IPS-11a (cell line): ENCODE data around the gene NRG3.
"Not testable (repeated sequence)": the region's sequence is repeated elsewhere in the genome, so short reads cannot be mapped to it uniquely, and the experiment has no call there.

Experiments
- H3K4me3 ChIP-seq: one replicate; pipeline ENCODE4 v1.5.1; 2013; ENCODE audit warnings: low read depth, low read length, control low read depth

The NRG3 gene

DNA sequence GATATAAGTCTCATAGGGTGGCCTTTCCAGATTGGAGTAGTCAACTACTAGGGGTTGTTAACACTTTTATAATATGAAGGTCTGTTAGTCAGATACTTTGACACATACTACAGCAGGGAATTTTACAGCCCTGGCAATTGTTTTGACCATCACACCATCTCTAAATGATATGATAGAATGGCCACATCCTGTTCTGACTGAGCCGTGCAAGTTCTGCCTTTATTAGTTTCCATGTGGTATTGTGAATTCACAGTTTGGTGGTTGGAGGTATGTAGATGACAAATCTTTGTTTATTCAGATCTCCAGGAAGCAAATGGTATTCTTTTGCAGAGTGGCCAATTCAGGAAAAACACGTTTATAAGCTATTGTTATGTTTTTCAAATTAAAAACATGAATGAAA is 83.0 kb downstream of the NRG3 start:
- H3K4me3 ChIP-seq = no peak overlapping the region

DNA sequence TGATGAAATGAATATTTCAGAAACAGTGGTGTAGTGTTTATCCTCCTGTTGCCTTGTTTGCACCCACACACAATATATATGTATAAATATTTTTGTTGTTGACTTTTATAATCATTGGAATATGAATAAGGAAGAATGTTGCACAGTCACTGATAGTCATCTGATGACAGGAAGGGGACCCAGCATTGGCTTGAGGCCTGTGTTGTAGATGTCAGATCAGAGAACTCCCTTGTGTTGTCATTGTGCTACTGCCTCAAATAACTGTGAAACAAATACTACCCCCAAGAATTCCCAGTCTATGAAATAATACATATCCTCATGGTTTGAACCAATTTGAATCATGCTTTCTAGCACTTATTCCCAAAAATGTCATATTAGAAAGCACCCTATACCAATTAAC is 84.0 kb downstream of the NRG3 start:
- no peak overlapping the region for H3K4me3 ChIP-seq

DNA sequence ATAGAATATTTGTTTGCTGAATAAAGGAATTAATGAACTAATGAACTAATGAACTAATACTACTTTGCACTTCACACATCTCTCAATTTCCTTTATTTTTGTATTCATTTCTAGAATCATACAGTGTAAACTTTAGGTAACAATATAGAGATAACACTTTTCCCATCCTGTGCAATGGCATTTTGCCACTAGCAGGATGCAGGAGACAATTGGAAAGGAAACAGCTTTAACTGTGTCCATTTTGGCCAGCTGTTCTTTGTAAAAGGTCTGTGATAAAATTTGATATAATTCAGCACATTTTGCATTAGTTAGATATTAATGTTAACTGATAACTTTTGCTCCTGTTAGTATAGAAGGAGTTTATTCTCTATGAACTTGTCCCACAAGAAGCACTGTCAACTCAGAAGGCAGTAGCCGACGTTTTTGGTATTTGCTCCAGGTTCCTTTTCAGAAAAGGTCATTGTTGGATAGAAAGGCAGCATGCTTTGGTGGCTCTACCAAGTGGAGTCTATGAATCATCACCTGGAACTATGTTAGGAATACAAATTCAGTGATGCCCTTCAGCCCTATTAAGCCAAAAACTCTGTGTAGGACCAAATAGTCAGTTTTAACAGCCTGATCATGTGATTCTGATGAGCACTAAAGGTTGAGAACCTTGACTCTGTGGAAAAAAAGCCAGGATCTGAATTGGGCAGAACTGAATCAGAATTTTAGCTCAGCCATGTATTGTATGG is 86.6 kb downstream of the NRG3 start:
- no peak overlapping the region for H3K4me3 ChIP-seq

DNA sequence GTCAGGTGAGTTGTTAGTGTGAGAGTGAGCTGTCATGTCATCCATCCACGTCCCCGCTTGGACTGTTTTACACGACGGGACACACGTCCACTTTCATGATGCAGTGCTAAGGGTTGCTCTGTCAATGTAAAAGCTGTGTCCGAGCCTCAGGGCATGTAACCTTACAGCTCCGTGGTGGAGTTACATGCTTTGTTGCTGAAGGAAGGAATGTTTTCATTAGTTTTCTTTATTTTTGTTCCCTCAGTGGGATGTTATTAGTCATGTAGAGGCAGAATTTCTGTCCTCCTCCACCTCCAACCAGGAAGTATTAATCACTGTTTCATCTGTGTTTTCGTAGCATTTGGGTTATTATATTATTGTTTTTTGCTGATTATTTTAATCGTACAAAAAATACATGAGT is 88.6 kb downstream of the NRG3 start:
- H3K4me3 ChIP-seq = no peak overlapping the region

DNA sequence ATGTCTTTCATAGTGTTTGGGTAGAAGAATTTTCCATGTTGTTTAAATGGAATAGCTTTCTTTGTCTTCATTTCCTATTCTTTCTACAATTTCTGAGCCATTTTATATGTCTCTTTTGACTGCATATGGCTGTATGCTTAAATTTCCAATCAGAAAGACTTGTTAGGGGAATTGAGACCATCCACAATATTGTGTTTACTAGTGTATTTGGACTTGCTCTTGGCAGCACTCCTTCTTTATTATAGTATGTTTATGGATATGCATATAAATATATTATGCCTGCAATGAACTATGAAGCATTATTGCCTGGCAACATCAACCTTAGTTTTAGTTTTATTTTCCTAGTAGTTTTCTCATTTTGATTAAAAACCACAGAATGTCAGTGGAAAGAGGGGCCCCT is 92.7 kb downstream of the NRG3 start:
- H3K4me3 ChIP-seq = no peak overlapping the region

DNA sequence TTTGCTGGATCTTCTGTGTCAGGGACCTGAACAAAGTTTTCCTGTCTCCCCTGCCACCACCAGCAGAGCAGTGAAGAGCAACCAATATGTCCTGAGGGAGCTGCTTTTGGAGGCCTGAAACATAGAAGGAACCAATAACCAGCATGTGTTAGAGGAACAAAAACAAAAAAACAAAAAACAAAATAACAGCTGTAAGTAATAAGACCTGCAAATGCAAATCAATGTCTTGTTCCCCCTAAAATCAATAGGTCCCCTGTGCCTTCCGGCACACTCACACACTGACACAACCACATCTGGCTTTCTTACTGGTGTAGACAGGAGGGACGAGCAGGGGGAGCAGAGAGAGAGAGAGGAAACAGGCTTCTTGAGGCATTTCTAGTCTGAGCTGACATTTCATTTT is 94.1 kb downstream of the NRG3 start:
- H3K4me3 ChIP-seq = no peak overlapping the region

DNA sequence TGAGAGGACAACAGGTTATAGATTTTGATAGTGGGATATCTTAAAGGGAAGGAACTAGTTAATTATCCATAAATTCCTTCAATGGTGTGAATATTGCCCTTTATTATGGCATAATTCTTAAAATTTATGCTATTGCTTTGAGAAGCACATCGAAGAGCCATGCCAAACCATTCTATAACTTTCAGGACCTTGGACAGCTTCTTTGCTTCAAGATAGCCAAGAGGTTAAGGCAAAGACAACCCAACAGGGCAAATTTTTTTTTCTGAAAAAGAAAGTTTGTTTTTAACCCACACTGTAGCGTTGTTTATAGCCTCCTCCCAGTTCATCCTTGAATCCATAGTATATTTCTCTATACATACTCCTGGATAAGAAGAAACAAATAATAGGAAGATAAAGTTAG is 103.2 kb downstream of the NRG3 start:
- no peak overlapping the region for H3K4me3 ChIP-seq

DNA sequence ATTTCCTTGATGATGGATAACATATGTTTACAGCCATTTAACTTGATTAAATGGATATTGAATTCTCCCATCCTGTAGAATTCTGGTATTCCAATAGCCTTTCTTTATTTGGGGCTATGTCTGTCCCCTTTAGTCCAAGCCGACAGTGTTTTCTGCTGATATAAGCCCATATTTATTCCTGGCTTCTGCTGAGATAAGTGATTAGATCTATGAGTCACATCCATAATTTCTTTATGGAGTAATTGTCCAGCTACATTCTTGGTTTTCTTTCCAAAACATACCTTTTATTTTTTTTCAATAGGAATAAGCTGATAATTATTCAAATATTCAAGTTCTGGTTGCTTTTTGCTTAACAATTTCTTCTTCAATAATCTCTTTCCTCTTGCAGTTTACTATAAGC is 106.7 kb downstream of the NRG3 start:
- no peak overlapping the region for H3K4me3 ChIP-seq

DNA sequence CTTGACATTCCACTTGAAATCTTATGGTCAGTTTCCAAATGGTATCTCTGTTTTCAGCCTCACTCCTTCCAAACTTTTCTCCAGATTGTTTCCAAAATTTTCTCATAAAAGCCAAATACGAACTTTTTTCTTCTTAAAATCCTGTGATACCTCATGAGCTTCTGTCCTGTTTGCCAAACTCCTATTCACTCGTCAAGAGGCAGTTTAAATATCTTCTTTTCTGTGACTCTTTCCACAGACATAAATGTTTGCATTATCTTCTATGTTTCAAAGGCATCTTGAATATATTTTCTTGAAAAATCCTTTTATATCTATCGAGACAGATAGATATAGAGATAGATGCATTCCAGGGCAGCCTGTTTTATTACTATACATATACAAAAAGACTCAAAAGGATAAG is 109.4 kb downstream of the NRG3 start:
- no peak overlapping the region for H3K4me3 ChIP-seq

DNA sequence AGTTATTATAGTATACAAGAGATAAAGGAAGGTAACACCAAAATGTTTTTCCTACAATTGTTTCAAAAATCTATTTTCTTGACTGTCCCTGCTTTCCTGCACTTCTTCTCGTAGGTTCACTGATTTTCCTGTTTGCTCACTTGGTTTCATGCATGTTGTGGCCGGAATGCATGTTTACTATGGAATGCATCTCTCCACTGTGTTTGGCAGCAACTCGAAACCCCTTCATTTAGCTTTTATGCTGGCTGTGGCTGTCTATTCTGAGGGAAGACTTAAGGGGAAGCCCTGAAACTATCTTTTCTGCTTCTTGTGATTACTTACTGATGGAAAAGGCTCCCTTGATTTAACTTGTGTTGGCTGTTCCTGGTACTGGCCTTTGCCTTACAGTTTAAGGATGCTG is 120.3 kb downstream of the NRG3 start:
- H3K4me3 ChIP-seq = no peak overlapping the region

DNA sequence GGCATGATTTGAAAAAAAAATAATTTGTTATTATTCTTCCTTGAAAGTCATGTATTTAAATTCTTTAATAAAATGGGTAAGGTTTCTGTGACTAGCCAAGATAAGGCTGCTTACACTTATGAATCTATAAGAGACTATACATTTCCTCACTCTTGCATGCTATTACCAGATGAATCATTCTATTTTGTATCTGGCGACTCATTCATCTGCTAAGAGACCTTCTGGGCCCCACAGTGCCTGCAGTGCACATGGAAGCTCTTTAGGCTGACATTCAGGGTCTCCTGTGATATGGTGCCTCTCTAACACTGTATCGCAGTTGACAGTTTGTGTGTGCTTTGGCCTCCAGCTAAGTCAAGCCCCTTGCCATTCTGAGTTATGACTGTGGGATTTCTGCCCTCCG is 121.9 kb downstream of the NRG3 start:
- no peak overlapping the region for H3K4me3 ChIP-seq

DNA sequence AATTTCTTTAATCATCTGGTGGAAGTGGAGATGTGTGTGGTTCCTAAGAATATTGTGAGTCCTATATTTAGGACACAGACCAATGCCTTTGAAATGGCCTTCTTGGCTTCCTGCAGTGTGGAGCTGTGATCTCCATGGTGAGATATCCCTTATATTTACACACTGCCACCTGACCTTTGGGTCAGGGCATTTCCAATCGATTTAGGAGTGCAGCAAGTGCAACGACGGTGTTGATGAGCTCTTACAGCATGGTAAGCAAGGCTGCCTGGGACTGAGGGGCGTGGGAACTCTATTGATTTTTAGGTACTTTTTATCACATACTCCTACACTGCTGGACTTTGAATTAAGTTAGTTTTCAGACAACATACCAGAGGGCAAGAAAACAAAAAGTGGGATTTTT is 146.0 kb downstream of the NRG3 start:
- no peak overlapping the region for H3K4me3 ChIP-seq

DNA sequence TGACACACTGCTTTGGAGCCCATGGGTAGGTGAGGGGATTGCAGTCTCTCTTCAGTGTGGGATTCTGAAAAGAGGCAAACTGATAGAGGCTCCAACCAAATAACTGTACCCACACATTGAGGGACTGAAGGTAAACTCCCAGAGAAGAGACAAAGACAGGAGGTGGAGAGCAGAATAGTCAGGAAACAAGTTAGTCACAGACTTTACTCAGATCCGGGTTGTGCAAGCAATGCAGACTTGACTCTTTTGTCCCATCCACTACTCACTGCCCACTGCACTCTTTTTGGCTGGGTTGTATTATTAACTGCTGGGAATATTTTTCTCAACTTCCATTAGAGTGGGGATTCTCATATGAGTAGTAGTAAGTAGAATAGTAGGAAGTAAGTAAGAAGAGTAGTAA is 152.7 kb downstream of the NRG3 start:
- no peak overlapping the region for H3K4me3 ChIP-seq

DNA sequence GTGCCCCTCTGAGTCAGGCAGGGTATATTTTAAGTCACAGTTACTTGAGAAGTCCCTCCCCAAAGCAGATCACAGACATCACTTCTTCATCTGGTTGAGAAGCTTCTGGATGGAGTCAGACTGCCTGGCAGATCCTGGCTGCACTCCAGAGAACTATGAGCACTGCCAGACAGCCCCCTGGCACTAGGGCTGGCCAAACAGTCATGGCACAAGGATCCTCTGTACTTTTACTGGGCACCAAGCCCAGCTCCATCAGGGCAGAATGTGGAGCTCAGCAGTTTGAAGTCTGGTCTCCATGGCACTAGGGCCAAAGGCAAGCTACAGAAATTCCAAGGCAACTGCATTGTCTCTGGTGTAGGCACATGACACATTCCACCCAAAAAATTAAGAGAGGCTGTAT is 162.1 kb downstream of the NRG3 start:
- no peak overlapping the region for H3K4me3 ChIP-seq

DNA sequence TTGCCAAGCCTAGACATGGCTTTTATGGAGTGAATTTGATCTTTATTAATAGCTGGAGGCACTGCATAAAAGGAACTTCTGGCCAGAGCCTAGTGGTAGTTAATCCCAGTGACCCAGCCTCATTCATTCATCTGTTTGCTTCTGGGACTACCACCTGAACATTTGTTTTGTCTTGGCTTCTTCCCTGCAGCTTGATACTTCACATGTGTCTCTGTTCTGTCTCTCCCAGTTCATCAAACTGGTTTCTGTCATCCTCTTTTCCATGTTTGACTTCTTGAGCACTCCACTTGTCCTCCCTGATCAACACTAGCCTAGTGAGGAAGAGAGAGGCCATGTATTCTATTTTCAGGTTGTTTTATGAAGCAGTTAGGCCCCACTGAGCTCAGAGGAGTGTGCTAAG is 163.6 kb downstream of the NRG3 start:
- no peak overlapping the region for H3K4me3 ChIP-seq

DNA sequence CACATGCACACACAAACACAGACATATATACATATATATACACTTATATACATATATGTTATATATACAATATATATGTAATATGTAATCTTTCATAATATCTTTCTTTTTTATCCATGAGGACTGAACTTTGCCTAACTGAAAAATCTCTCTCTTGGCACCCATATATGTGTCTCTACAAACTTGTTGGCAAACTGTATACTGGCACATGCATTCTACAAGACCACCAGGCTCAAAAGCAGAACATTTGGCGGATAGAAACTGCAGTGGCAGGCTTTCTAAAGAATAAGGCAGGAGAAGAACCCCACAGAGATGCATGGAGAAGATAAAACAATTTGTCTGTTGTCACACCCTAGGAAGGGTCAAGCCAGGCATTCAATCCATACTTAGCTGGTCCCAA is 165.3 kb downstream of the NRG3 start:
- H3K4me3 ChIP-seq = no peak overlapping the region

DNA sequence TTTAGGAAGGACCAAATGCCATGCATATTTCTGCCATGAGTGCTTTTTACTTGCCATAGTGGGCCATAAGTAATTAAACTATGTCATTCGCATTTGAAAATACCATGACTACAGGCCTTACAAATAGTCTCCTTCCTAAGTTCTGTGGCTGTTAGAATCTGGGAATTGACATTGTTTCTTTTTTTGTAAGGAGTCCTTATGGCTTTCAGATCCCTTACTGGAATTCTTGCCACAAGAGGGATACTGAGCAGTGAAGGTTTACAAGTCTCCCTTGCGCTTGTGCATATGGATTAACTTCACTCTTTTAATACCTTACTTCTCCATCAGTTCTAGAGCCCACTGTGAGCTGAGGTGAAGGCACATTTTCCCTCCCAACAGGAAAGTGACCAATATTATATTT is 166.0 kb downstream of the NRG3 start:
- no peak overlapping the region for H3K4me3 ChIP-seq

DNA sequence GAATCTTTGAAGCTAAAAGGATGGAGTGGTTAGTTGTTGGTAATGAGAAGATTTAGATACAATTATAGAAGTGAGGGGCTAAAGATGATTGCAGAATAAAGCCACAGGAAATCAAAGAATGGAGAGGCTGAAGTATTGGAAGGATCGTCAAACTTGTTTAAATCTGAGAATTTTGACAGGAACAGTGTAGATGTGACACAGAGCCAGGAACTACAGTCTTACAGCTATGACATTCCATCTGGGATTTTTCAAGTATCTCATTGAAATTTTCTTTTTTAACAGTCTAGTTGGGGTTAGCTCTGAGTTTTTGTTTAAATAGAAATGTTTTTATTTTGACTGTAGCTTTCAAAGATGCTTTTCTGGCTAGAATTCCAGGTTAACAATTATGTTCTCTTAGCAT is 181.4 kb downstream of the NRG3 start:
- H3K4me3 ChIP-seq = no peak overlapping the region

DNA sequence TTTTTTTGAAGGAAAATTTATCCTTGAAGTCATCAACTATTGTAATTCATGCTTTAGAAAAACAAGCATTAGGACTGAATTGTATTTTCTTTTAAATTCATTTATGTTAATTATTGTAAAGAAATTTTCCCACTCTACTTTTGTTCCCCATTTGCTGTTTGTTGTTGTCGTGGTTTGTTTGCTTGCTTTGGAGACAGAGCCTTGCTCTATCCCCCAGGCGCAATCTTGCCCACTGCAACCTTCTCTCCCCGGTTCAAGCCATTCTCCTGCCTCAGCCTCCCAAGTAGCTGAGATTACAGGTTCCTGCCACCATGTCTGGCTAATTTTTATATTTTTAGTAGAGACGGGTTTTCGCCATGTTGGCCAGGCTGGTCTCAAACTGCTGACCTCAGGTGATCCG is 192.2 kb downstream of the NRG3 start:
- not testable (repeated sequence) for H3K4me3 ChIP-seq

DNA sequence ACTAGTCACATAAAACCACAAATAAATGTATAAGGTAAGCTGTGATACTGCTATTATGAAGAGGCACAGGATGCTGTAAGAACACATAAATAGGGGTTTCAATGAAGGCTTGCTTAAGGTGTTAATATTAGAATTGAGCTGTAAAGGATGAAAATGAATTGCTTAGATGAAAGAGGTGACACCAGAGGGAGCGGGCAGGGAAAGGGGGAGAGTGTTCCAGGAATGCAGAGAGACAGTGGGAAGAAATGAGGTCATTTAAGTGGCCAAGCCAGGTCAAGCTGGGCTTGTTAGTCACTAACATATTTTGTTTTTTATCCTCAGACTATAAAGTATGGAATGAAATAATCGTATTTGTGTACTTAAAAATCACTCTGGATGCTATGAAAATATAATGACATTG is 193.5 kb downstream of the NRG3 start:
- no peak overlapping the region for H3K4me3 ChIP-seq

DNA sequence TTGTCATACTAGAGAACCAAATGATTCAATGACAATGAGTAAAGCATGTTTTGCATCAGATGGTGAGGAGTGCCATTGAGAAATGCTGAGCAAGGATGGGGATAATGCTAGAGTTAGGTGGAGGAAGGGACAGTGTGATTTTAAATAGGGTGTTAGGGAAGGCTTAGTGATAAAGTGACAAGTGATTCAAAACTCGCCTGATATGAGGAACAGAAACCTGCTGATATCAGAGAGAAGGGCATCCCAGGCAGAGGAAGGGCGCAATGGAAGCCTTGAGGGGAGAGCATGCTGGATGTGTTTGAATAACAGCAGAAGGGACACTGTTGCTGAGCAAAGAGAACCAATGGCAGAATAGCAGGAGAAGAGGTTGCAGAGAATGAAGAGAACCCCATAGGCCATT is 196.2 kb downstream of the NRG3 start:
- no peak overlapping the region for H3K4me3 ChIP-seq

DNA sequence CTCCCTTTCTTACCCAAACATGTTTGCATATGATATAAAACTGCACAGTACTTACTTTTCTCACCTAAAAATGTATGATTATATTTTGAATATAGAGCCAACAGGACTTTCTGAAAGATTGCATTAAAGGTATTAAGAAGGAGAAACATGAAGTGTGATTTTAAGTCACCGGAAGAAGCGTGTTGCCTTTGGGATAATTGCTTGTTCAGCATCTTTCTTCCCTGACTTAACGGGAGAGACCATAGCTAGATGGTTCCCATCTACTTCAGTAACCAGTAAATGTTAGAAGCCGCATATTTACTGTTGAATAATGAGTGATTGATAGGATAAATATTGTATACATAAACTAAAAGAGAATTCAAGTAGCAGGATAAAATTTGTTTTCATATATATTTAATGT is 197.1 kb downstream of the NRG3 start:
- H3K4me3 ChIP-seq = no peak overlapping the region

DNA sequence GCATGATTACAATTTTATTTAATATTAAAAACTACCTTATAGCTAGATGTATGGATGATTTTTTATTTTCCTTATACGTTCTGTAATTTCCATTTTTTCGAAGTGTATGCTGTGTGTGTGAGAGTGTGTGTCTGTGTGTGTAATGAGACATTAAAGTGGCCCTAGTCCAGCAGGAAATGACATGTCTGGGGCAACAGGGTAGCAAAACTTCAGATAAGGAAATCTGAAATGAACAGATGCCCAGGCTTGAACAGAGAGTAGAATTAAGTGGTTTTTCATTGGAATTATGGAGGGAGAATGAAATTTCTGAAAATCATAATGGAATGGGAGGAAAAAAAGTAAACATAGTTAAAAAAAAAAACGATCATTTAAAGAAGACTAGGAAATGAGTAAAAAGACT is 200.6 kb downstream of the NRG3 start:
- H3K4me3 ChIP-seq = no peak overlapping the region

DNA sequence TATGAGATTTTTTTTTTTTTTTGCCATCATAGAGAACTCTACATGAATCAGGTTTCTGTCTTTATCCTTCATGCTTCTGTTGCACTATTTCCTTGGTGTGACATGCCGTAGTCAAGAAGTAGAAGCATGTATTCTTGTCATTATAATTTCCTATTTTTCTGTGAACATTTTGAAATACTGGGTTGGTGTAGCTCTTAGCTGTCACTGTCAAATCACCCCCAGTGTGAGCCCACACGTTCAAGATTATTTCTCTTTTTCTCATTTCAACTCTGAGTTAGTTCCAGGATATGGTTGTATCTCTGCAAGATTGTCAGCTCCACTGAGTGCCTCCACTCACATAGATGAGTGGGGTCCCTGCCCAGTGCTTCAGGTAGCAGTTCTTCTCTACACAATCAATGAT is 209.5 kb downstream of the NRG3 start:
- H3K4me3 ChIP-seq = no peak overlapping the region
